ENCODE data around the gene GATAD2B.
A peak's percentile ranks its signal among the peaks of the same experiment; 100 is the strongest.

GATAD2B gene

DNA sequence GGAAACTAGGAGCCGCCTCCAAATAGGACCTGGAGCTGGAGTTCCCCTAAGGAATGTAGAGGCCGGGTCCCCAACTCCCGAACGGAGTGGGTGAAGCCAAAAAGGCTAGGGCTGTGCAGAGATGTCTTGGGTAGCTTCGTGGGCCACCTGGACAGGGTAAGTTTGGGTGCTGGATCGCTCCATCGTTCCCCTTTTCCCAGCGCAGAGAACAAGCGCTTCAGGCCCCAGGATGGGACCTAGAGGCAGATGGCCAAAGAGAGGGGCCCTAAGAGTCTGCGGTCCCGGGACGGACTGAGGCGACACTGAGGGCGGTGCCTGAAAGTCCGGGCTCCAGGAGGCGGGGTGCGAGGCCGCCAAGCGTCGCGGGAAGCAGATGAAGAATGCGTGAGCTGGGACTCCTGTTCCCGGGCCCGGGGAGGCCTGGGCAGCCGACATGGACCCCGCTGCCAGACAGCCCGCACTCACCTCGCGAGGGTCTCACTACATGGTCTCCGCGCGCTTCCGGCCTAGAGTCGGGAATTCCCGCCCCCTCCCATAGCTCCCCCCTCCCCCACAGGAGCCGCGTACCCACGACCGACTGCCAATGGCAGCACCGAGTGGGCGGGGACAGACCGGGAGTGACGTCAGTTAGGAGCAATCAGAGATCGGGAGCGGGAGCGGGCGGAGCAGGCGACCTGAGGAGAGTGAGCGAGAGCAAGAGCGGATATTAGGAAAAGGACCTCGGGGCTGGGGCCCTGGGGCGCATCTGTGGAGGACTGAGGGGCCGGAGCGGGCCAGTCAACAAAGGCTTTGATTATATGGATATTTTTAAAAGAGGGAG, 40.5 kb upstream of the GATAD2B start, which contains the start of gene SLC39A1:
Gene SLC39A1 (minus strand): TSS at position 508 of the 820 bp plus-strand sequence. CDS start 822 bp downstream, outside the sequence.
- peak; percentile 73 for ATAC-seq
- TF ChIP-seq TOX (CRISPR knock-in tag; IDR thresholded peaks at IDR 0.05; ENCODE audit: borderline replicate concordance), result no peak
- TF ChIP-seq ZNF565 (CRISPR knock-in tag; conservative IDR thresholded peaks at IDR 0.05; ENCODE audit: low read depth), result no peak

DNA sequence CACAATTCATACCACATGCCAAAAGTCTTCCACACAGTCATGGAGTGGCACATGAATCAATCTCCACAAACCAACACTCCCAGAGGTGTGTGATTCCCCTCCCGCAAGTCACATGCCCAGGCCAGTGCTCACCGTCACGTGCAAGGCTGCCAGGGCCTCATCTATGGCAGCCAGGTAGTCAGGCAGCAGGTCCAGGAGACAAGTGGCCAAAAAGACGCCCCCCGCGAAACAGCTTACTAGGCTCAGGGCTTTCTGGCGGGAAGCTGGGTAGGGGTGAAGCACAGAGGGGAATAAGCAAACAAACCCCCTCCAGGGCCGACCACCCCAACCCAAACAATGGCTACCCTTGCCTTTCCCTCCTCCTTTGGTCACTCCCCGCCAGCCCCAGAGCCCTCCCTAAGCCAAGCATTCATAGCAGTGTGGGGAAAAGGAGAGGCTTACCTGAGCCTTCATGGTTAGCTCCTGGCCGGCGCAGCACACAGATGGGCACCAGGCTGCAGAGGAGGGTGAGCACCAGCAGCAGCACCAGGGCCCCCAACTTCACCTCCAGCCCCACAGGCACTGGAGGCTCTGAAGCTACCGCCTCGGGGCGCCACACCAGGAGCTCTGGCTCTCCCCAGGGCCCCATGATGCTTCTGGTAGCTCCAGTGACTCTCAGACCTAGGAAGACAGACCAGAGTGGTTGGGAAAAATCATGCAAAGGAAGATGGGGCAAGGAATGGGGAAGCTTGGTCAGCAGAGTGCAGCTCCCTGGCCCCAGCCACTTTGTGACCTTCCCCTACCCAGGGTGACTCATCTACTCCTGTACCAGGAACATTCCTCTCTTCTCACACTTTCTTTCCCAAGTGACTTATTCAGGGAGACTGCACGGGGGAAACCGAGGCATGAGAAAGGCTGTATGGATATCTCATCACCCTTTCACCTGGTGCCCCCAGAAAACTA, 39.6 kb upstream of the GATAD2B start:
- TF ChIP-seq ISL1 (CRISPR knock-in tag; IDR thresholded peaks at IDR 0.05), result no peak
- ATAC-seq, result no peak

DNA sequence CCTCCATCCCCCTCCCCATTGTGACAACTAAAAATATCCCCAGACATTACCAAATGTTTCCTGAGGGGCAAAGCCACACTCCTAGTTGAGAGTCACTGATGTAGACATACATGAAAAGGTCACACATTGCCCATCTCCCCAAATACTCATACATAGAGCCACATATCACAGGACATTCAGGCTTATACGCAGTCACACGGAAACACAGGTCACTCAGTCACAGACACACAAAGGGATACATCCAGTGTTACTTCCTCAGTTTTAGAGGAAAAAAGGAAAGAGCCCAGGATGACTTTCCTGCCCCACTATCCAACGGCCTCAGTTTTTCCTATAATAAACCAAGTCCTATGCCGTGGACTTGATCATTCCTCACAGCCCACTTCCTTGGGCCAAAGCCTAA, 38.6 kb upstream of the GATAD2B start:
- no peak for ATAC-seq
- TF ChIP-seq TOX (CRISPR knock-in tag; IDR thresholded peaks at IDR 0.05; ENCODE audit: borderline replicate concordance) (no peak), ZNF565 (CRISPR knock-in tag; conservative IDR thresholded peaks at IDR 0.05; ENCODE audit: low read depth) (no peak), ZNF70 (CRISPR knock-in tag; IDR thresholded peaks at IDR 0.05) (no peak), TCF4 (CRISPR knock-in tag; IDR thresholded peaks at IDR 0.05; ENCODE audit: borderline replicate concordance) (no peak), ZNF8 (CRISPR knock-in tag; IDR thresholded peaks at IDR 0.05) (no peak), ISL1 (CRISPR knock-in tag; IDR thresholded peaks at IDR 0.05) (no peak), PPARA (CRISPR knock-in tag; IDR thresholded peaks at IDR 0.05; ENCODE audit: borderline replicate concordance) (no peak), GLIS3 (CRISPR knock-in tag; IDR thresholded peaks at IDR 0.05) (no peak), SNAI2 (CRISPR knock-in tag; IDR thresholded peaks at IDR 0.05) (no peak), CSDC2 (CRISPR knock-in tag; IDR thresholded peaks at IDR 0.05) (no peak), ZFP3 (CRISPR knock-in tag; IDR thresholded peaks at IDR 0.05) (no peak), RARB (CRISPR knock-in tag; IDR thresholded peaks at IDR 0.05) (no peak), ESRRG (CRISPR knock-in tag; IDR thresholded peaks at IDR 0.05) (no peak), OSR1 (CRISPR knock-in tag; IDR thresholded peaks at IDR 0.05) (no peak), BACH2 (CRISPR knock-in tag; IDR thresholded peaks at IDR 0.05; ENCODE audit: borderline replicate concordance) (no peak), ZC3H10 (CRISPR knock-in tag; IDR thresholded peaks at IDR 0.05) (no peak)
- TF ChIP-seq, protein P1, sequence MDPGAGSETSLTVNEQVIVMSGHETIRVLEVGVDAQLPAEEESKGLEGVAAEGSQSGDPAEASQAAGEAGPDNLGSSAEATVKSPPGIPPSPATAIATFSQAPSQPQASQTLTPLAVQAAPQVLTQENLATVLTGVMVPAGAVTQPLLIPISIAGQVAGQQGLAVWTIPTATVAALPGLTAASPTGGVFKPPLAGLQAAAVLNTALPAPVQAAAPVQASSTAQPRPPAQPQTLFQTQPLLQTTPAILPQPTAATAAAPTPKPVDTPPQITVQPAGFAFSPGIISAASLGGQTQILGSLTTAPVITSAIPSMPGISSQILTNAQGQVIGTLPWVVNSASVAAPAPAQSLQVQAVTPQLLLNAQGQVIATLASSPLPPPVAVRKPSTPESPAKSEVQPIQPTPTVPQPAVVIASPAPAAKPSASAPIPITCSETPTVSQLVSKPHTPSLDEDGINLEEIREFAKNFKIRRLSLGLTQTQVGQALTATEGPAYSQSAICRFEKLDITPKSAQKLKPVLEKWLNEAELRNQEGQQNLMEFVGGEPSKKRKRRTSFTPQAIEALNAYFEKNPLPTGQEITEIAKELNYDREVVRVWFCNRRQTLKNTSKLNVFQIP (CRISPR knock-in tag; IDR thresholded peaks at IDR 0.05; ENCODE audit: borderline replicate concordance, low read depth), result no peak
- TF ChIP-seq, protein P2, sequence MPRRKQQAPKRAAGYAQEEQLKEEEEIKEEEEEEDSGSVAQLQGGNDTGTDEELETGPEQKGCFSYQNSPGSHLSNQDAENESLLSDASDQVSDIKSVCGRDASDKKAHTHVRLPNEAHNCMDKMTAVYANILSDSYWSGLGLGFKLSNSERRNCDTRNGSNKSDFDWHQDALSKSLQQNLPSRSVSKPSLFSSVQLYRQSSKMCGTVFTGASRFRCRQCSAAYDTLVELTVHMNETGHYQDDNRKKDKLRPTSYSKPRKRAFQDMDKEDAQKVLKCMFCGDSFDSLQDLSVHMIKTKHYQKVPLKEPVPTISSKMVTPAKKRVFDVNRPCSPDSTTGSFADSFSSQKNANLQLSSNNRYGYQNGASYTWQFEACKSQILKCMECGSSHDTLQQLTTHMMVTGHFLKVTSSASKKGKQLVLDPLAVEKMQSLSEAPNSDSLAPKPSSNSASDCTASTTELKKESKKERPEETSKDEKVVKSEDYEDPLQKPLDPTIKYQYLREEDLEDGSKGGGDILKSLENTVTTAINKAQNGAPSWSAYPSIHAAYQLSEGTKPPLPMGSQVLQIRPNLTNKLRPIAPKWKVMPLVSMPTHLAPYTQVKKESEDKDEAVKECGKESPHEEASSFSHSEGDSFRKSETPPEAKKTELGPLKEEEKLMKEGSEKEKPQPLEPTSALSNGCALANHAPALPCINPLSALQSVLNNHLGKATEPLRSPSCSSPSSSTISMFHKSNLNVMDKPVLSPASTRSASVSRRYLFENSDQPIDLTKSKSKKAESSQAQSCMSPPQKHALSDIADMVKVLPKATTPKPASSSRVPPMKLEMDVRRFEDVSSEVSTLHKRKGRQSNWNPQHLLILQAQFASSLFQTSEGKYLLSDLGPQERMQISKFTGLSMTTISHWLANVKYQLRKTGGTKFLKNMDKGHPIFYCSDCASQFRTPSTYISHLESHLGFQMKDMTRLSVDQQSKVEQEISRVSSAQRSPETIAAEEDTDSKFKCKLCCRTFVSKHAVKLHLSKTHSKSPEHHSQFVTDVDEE (CRISPR knock-in tag; IDR thresholded peaks at IDR 0.05), result no peak
- TF ChIP-seq, protein P3, sequence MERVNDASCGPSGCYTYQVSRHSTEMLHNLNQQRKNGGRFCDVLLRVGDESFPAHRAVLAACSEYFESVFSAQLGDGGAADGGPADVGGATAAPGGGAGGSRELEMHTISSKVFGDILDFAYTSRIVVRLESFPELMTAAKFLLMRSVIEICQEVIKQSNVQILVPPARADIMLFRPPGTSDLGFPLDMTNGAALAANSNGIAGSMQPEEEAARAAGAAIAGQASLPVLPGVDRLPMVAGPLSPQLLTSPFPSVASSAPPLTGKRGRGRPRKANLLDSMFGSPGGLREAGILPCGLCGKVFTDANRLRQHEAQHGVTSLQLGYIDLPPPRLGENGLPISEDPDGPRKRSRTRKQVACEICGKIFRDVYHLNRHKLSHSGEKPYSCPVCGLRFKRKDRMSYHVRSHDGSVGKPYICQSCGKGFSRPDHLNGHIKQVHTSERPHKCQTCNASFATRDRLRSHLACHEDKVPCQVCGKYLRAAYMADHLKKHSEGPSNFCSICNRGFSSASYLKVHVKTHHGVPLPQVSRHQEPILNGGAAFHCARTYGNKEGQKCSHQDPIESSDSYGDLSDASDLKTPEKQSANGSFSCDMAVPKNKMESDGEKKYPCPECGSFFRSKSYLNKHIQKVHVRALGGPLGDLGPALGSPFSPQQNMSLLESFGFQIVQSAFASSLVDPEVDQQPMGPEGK (CRISPR knock-in tag; IDR thresholded peaks at IDR 0.05; ENCODE audit: borderline replicate concordance), result no peak
- TF ChIP-seq, protein P4, sequence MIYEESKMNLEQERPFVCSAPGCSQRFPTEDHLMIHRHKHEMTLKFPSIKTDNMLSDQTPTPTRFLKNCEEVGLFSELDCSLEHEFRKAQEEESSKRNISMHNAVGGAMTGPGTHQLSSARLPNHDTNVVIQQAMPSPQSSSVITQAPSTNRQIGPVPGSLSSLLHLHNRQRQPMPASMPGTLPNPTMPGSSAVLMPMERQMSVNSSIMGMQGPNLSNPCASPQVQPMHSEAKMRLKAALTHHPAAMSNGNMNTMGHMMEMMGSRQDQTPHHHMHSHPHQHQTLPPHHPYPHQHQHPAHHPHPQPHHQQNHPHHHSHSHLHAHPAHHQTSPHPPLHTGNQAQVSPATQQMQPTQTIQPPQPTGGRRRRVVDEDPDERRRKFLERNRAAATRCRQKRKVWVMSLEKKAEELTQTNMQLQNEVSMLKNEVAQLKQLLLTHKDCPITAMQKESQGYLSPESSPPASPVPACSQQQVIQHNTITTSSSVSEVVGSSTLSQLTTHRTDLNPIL (CRISPR knock-in tag; IDR thresholded peaks at IDR 0.05; ENCODE audit: low read depth), result no peak
